Right kidney (tissue), 1 donor: ENCODE measurements around the gene MAD1L1.

Source experiments
- DNase-seq: peaks from one replicate; pipeline ENCODE4 v3.0.0-alpha.2; 2016

MAD1L1 gene

GRCh38 chr7:2156756-2157472, 75.8 kb downstream of the MAD1L1 start:
- DNase-seq: no peak

GRCh38 chr7:2154831-2155230, 77.9 kb downstream of the MAD1L1 start:
- DNase-seq: no peak

- DNase-seq: no peak
Measured at GRCh38 chr7:2154121-2154520, 78.6 kb downstream of the MAD1L1 start.

- no peak for DNase-seq
Measured at GRCh38 chr7:2152646-2153045, 80.1 kb downstream of the MAD1L1 start.

DNA sequence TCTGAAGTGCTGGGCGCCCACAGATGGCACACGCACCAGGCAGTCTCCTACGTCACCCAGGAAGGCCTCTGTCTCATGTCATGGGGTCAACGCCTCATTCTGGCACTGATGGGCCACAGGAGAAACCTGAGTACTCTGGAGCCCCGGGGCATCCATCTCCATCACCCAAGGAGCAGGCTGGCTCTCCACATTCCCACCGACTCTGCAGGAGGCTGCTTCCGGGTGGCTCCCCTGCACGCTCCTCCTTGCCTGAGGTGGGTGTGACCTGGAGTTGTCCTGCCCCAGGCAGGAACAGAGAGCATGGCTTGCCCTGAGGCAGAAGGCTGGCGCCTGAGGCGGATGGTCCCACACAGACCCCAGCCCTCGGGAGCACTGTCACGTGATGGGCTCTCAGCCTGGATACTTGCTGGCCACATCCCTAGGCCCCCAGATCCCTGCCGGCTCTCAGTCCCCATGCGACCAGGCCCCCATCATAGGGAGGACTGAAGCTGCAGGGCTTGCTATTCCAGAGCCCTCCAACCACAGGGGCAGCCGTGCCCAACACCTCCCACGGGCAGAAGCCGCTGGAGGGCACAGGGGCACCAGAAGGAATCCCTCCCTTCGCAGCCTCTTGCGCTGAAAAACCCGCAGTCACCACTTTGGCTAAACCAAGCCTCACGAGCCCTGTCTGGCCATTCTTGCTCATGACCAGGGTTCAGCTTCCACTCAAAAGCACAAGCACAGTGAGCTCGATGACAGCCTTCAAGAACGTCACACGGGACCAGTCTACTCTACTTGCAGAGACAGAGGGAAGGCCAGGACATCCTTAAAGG, 80.7 kb downstream of the MAD1L1 start:
- DNase-seq: no peak

DNA sequence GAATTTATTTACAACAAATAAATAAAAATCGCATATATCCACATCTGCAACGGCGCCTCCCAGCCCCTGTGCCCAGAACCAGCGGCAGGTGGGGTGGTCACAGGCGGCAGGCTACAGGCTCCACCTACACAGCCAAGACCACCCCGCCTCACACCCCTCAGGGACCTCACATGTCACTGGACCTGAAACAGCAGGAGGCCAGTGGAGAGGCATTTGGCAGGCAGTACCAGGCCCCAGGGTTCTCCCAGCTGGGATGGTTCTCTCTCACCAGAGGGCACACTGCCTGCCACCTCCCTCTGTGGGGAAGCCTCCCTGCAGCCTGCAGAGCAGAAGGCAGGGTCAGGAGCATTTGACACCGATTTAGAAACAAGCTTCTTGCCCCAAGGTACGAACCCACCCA, 81.5 kb downstream of the MAD1L1 start:
- no peak for DNase-seq

- DNase-seq: no peak
Measured at GRCh38 chr7:2150445-2150815, 82.3 kb downstream of the MAD1L1 start.

GRCh38 chr7:2149672-2150444, 82.9 kb downstream of the MAD1L1 start:
- no peak for DNase-seq

DNA sequence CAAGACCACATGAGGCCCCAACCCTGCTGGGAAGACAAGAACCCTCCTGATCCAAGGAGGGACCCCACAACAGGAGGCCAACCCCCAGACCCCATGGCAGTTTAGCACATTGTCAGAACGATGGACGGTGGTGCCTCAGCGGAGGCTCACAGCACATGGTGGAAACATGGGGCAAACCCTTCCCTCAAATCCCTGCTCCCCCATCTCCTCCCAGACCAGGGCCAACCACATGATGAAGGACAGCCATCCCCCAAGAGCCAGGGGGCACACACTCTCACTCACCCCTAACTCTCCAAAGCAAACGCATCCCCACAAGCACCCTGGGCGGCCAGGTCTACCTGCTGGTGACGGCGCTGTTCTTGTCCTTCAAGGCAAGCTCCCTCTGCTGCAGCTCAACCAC, 83.9 kb downstream of the MAD1L1 start:
- no peak for DNase-seq

GRCh38 chr7:2148189-2148588, 84.6 kb downstream of the MAD1L1 start:
- DNase-seq: no peak

- DNase-seq: no peak
Measured at GRCh38 chr7:2146676-2147472, 85.9 kb downstream of the MAD1L1 start.

GRCh38 chr7:2145835-2146580, 86.7 kb downstream of the MAD1L1 start:
- no peak for DNase-seq

DNA sequence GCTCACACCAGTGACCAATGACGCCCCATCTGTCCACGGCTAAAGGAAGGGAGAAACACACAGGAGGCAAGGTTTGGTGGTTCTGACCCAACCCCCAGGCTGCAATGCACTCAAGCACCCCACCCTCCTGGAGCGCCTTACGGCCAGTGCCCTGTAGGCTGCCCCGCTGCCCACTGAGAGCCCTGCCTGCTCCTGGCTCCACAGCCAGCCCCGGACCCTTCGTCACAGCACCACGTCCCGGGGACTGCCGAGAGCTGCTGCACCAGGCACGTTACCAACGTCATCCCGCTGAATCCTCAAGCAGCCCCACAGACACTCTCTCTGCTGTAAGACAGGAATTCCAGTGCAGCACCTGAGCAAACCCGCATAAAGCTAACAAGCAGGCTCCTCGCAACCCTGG, 87.8 kb downstream of the MAD1L1 start:
- no peak for DNase-seq

DNA sequence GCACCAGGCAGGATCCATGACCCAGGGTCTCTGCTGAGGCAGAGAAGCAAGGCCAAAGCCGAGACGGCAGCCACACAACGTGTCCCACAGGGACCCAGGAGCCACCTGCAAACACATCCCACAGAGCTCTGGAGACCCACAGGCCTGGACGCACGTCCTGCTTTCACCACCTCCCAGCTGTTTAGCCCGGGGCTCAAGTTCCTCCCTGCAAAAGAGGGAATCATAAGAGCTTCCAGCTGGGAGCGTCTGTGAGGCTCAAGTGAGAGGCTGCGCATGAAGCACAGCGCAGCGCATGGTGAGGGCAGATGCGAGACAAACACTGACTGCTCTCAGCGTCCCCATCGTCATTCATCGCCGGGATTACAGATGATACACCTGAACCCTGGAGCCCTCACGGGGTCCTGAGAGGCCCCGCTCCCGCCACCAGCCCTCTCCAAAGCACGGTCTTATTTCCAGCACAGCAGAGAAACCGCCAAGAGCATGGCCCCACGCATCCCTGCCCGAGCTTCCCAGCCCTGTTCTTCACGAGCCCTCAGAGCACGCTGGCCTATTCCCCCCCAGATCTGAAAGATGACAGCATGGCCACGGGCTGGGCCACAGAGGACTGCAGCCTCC, 88.7 kb downstream of the MAD1L1 start:
- DNase-seq: no peak

GRCh38 chr7:2143450-2143849, 89.3 kb downstream of the MAD1L1 start:
- DNase-seq: no peak

- DNase-seq: no peak
Measured at GRCh38 chr7:2142386-2142785, 90.4 kb downstream of the MAD1L1 start.

- no peak for DNase-seq
Measured at GRCh38 chr7:2141651-2142050, 91.1 kb downstream of the MAD1L1 start.

DNA sequence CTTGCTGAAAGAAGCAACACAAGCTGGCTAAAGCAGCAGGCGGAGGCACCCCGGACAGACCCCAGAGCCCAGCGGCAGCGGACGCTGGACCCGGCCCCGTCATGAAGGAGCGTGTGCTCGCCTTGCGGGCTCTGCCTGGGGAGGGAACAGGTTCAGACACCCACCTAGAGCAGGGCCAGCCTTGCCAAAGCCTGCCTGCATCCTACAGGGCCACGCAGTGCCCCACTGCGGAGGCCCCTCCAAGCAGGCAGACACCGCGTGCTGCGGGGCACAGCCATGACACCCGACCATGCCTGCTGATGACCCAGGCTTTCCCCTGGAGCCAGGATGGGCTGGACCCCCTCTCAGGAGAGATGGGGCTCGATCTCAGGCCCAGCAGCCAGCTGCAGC, 91.7 kb downstream of the MAD1L1 start:
- DNase-seq: no peak

DNA sequence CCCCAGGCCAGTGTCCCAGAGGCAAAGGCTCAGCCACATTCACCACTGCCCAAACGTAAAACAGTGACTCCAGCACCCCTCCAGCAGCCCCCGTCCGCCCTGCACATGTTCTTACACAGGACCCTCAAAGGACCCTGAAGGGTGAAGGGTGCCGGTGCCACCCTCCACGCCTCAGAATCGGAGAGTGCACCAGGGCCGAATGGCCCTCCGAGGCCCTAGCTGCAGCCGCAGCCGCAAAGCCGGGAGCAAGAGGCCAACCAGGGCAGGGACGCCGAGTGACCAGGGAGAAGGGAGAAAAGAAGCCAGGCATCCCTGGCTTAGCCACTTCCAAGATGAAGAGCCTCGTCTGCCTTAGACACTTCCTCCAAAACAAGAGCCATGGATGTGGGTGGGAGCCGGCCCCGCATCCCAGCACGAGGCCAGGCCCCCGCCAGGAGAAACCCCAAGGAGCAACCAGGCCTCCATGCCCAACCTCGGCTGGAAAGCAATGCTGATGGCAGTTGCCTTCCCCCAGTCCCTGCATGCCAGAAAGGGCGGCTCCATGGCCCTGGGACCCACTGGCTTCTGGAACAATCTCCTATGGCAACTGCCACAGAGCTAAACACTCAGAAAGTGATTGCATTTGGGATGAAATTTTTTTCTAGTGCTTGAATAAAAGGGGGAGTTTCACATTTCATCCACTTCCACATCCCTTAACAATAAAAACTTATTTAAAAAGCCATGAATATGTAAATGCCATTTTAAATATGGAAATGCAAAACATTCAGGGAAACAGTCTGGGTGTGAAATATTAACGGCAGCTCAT, 92.3 kb downstream of the MAD1L1 start:
- no peak for DNase-seq

DNA sequence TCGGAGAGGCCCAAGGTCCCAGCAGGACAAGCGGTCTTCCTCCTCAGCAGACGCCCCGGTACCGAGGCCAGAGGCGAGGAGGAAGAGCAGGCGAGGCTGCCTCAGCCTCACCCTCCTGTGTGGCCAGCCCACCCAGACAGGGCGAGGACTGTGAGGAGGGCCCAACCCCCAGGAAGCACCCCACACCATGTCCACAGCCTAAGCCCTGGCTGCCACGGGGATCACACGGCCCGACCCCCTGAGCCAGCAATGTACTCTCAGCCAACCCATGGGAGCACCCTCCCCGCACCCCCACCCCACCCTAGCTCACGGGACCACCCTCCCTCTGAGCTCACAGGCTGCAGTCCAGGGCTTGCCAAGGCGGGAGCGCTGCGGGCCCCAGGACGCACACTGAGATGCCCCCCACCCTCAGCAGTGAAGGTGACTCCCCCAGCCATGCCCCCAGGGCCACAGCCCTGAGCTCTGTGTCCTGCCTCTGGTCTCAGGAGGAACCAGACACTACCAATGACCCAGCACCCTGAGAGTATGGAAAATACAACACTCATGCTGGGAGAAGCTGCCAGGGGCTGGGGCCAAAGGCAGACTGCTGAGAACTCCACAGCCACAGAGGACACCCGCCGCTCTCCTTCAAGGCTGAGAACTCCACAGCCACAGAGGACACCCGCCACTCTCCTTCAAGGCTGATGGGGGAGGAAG, 93.6 kb downstream of the MAD1L1 start:
- DNase-seq: no peak
